HG03139 (cell line): ENCODE measurements around the gene PSTPIP1.

Experiments
- ATAC-seq: cut with Tn5 transposase; IDR thresholded peaks from one replicate; pipeline ENCODE4 v1.9.1; 2021; ENCODE audit not compliant: unreplicated experiment

PSTPIP1 gene

DNA sequence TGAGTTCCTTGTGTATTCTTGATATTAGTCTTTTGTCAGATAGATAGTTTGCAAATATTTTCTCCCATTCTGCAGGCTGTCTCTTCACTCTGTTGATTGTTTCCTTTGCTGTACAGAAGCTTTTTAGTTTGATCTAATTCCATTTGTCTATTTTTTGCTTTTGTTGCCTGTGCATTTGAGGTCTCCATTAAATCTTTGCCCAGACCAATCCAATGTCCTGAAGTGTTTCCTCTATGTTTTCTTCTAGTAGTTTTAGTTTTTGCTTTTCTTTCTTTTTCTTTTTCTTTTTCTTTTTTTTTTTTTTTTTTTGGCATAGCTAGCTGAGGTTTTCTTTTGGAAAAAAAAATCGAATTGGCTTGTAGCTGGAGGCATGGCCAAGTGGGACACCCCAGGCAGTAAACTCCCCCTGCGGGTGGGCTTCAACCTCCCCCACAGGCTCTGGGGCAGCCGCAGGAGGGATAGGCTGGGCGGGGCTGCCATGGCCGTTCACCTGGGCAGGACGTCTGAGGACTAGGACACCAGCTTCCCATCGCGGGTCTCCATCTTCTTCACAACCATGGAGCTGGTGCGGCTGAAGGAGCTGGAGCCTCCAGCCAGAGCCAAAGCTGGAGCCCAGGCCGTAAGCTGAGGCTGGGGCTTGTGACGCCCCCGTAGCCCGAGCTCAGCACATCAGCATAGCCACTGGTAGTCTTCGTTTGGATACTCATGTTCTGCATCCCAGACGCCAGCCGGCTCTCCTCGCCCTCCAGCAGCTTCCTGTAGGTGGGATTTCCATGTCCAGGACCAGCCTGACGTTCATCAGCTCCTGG is 16.2 kb upstream of the PSTPIP1 start:
- no peak for ATAC-seq

DNA sequence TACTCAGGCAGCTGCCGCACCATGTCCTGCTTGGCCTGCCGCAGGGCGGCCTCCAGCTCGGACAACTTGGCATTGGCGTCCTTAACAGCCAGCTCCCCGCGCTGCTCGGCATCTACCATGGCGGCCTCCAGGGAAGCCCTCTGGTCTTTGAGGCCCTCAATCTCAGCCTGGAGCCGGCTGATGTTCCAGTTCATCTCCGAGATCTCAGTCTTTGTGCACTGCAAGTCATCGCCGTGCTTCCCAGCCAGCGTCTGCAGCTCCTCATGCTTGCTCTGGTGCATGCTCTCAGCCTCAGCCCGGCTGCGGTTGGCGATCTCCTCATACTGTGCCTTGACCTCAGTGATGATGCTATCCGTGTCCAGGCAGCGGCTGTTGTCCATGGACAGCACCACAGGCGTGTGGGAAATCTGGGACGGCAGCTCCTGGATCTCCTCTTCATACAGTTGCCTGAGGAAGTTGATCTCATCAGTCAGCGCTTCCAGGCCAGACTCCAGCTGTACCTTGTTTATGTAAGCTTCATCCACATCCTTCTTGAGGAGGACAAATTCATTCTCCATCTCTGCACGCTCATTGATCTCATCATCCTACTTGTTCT is 15.5 kb upstream of the PSTPIP1 start:
- ATAC-seq, result no peak

DNA sequence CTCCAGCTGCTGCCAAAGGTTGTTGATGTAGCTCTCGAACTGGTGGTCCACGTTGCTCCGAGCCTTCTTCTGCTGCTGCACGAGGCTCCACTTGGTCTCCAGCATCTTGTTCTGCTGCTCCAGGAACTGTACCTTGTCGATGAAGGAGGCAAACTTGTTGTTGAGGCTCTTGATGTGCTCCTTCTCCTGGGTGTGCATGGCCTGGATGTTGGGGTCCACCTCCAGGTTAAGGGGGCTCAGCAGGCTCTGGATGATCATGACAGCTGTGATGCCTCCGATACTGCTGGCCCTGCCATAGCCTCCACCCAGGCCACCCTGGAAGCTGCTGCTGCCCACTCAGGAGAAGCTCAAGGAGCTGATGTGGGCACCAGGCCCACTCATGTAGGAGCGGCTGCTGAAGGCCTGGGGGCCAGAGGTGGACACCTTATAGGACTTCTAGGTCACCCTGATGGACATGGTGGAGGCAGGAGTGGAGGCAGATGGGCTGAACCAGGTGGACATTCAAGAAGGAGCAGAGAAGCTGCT is 14.9 kb upstream of the PSTPIP1 start:
- no peak for ATAC-seq

DNA sequence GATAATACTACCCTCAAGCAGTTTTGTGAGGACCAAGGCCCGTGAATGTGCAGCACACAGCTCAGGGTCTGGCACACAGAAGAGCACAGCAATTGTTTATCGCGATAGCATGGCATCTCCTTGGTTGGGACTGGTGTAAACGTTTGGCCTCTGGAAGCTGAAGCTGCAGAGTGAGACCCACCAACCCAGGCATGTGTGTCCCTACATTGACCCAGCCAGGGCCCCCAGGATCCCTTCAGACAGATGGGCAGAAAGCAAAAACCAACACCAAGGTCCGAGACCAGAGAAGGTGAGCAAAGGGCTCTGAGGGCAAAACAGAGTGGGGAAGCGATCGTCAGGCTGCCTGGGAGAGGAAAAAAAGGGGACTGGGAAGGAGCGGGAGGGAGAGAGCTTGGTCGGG is 12.6 kb upstream of the PSTPIP1 start:
- ATAC-seq, result no peak

DNA sequence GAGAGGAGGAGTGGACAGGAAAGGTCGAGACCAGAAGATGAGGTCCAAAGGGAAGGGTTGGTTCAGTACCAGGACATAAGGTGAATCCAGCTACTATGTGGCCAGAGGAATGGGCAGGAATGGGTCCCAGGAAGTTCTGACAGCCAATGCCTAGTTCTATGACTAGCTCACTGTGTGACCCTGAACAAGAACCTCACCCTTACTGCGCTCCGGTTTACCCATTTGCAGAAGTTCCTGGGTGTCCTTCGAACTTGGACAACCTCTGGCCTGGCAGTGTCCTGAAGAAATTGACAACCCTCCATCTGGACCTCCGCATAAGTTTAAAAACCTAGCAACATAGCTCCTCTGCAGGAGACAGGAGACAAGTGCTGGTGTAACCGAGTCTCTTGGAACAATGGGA is 12.2 kb upstream of the PSTPIP1 start:
- no peak for ATAC-seq

DNA sequence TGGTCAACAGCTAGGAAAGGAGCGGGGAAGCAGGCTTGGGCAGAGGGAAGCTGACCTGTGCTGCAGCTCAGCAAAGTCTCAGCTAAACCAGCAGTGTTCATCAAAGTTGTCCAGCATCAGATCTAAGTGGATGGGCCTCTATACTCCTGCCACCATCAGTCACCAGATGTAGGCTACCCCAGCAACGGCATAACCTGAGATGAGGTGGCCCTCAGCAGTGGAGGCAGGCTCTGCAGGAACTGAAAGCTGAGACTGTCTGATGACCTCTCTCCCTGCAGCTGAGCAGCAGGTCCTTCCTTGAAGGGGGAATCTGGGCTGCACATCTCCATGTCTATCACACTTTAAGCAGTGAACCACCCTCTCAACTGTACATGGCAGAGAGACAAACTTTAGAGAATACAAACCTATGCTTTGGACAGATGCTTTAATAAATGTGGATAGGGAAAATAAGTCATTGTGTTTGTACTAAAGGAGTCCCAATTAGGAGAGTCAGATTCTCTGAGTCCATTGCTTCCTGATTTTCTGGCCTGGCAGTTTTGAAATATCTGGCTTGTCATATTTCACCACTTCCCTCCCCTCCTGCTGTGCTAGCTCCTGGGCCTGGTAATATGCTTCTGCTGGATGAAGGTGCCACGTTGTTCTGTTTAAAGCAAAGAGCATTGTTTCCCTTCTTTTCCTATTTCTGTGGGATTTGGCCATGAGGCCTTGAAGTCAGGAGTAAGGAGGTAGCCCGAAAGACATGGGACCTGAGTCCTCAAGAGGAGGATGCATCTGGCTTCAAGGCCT is 11.1 kb upstream of the PSTPIP1 start:
- no peak for ATAC-seq

DNA sequence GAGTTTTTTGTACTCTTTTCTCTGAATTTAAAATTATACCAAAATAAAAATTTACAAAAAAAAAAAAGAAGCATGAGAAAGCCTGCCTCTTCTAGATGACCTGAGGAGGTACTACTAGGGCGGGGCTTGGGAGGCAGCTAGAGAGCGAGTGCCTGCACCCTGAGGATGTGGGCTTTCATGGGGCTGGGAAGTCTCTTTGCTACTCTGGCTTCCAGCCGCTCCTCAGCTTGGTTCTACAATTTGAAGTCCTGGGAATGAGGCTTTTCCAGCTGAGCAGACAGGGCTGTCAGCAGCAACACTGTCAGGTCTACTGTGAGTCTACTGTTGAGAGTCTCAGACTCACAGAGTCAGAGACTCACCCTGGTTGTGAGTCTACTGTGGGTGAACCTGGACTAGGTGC is 8.2 kb upstream of the PSTPIP1 start:
- ATAC-seq, result no peak

DNA sequence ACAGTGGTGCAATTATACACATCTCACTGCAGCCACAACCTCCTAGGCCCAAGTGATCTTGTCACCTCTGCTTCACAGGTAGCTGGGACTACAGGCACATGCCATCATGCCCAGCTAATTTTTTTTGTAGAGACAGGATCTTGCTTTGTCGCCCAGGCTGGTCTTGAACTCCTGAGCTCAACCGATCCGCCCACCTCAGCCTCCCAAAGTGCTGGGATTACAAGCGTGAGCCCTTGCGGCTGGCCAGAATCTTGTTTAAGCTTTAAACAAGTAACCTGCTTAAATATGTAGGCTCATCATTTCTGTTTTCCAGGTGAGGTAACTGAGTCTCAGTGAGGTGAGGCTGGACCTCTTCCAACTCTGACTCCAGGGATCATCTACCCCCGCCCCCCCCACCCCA is 7.7 kb upstream of the PSTPIP1 start:
- no peak for ATAC-seq

DNA sequence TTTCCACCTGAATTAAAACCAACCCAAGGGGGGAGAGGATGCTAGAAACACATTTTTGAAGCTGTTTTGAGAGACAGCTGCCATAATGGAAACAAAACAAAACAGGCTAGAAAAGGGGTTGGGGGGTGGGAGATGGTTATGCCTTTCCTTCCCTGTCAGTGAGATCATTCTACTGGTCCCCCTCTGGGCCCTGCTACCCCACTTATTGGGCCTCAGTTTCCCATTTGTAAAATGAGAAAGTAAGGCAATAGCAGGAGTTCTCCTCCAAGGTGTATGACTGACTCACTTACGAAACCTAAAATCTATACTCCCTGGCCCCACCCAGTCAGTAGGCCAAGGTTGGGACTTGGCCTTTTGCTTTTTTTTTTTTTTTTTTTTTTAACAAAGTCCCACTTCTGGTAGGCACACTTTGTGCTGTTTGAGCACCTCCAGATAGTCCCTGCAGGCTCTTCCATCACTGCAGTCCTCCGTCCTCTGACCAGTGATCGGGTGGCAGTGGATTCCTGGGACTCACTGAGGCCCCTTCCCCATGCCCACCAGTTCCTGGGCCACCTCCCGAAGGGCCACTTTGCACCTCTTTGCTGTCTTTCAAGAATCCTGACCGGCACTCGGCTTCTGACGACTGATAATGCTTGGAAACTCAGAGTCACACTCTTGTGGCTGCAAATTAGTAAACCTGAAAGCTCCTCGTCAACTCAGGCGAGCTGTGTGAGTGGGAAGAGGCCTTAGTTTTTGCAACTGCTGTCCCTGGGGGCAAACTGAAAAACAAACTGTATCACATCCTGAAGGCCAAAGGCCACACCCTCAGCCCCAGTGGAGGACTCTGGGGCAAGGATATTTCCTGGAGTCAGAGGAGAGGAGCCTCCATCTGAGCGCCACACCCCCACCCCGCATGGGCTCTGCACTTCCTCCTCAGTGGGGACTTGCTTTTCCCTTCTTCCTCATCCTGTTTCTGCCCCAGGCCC is 6.7 kb upstream of the PSTPIP1 start:
- ATAC-seq, result no peak

DNA sequence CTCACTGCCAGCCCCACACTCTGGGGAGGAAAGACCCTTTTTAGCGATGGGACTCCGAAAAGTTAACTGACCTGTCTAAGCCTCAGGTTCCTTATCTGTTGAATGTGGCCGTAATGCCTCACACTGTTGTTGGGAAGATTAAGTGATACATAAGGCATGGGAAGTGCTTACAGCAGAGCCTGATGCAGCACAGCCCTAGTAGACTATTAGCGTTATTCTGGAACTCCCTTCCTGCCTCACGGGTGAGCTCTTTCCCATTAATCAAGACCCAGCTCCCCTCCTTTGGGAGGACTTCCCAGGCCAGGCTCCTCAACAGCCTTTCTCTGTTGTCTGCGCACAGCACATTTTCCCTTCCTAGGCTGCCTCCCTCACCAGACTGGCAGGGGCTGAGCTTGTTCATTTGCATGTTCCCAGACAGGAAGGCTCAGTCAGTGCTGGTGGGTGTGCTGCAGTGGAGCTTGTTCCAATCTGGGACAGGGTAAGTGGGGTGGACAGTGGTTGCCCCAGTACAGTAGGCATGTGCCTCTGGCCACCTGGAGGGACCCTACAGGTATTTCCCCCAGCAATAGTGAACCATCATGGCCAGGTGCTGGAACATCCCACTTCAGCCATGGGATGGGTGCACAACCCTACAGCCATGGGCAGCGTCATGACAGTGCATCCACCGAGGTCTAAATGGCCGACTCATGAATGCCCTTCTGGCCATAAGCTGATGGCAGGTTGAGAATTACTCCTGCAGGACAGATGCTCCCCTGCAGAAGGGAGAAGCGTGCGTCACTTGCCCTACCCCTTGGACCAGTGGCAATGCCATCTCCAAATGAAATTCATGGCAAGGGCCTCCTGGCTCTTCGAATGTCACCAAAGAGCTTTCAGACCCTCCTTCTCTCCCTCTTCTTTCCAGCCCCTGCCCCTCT is 5.8 kb upstream of the PSTPIP1 start:
- no peak for ATAC-seq

DNA sequence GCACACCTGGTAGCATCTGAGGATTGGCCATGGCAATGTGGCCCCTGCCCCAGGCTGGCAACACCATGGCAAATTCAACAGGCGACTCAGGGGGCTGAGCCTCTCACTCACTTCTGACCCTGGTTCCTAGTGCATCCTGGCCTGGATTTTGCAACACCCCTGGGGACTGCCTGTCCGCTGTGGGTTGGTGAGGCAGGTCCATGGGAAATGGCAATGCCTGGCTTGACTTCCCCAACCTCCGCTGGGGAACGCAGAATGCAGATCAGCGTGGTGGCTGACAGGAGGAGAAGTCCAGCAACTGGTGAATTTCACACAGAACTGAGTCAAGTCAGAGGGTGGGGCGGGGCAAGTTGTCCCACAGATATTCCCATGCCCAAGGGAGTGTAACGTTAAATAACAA is 3.9 kb upstream of the PSTPIP1 start:
- no peak for ATAC-seq

DNA sequence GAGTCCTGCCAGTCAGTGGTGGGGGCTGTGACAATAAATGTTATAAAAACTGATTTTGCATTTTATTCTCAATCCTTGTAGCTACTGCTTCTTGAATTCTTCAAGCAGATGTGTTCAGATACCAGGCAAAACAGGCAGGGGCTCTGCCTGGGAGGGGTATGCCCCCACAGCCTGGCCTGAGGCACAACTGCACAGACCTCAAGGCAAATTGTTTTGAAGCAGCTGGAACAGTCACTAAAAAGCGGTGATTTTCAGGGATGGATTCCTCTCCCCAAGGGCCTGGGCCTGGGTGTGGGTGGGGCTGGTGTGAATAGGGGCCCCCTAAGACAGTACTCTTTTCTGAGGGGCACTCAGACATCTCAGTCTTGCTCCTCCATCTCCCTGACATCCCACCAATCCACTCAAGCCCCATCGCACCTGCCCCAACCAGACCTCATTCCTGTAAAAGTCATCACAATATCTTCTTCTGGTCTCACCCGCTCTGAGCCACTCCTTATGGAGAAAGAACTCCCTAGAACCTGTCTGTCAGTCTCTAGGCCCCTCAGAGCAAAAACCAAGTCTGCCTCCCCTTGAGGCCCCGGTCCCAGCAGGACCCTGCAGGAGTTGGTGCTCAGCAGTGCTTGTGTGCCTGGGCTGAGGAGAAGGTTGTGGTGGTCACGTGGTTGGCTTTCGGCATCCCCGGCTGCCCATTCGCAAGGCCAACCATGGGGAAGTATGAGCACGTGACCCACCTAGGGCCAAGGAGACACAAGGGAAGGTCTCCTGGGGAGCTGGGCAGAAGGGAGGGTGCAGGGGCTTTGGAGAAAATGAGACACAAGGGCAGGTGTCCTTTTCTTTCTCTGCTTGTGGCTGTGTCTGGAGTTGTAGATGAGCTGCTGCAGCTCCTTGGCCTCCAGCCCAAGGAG is 2.9 kb upstream of the PSTPIP1 start:
- no peak for ATAC-seq

DNA sequence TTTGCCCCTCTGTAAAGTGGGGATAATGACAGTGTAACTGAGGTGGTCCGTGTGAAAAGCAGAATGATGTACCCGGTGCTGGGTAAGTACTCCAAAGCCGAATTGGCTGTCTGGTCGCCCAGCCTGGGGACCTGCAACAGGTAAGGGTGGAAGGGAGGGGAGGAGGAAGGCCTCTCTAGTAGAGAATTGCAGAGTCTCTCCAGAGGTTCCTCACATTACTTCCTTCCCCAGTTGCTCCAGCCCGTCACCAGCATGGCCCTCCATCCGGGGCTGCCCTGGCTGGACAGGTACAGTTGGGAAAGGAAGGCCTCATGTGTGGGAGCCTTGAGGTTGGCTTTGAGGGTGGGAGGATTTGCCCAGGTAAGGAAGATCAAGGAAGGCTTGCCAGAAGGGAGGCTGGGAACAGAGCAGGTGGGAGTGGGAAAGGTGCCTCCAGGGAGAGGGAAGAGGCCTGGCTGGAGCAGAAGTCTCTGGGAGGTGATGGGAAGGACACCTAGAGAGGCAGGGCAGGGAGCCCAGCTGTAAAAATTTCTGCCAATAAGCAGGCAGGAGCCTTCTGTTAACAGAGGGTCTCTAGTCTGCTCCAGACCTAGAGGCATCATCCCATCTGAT is 1.7 kb upstream of the PSTPIP1 start:
- no peak for ATAC-seq

DNA sequence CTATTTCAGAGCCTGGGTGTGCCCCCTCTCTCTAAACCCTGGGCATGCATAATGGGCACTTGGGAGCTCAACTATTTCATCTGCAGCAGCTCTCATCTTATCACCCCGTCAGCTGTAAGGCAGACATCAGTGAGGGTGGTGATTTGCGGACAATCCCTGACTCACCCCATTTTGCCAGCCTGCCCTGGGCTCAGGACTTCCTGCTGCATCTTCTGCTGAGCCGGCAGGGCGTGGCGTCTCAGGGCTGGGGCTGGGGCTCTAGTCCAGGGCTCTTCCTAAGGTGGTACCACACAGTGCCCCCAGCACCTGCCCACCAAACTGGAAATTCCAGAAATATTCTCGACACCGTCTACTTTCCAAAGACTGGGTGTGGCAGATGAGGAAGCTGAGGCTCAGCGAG is 925 bp upstream of the PSTPIP1 start:
- ATAC-seq, result no peak

DNA sequence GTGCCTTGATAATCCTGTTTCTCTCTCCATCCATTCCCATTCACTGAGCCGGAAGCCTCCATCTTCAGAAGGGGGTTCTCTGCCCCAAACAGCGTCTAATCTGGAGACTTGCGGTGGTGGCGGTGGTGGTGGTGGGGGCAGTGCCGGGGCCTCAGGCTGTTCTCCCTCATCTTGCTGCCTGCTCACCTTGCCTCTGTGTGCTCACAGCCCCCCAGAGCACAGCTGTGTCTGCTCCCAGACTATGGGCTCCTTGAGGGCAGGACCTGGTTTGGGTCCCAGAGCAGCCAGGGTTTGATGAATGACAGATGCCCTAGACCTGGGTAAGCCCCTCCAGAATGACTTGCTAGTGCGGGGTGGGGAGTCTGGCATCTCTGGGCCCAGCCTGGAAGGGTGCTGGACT is 430 bp upstream of the PSTPIP1 start:
- ATAC-seq, result no peak

DNA sequence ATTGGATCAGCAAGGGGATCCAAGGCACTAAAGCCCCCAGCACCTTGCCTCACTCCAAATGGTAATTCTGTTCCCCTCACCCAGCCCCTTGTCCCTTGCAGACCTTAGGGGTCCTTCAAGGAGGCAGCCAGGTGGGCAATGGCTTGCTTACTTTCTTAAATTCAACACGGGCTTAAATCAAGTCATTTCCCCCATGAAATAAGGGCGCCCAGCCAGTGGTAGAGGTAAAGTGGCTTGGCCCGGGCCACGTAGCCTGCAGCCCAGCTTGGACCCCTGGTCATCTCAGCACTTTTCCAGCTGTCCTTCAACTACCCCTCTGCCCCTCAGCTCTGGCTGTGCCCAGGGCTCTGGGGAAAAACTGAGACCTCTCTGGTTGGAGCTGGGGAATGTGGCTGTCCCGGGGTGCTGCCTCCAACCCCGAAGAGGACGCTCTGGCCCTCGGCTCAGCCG is 1.2 kb downstream of the PSTPIP1 start:
- no peak for ATAC-seq

DNA sequence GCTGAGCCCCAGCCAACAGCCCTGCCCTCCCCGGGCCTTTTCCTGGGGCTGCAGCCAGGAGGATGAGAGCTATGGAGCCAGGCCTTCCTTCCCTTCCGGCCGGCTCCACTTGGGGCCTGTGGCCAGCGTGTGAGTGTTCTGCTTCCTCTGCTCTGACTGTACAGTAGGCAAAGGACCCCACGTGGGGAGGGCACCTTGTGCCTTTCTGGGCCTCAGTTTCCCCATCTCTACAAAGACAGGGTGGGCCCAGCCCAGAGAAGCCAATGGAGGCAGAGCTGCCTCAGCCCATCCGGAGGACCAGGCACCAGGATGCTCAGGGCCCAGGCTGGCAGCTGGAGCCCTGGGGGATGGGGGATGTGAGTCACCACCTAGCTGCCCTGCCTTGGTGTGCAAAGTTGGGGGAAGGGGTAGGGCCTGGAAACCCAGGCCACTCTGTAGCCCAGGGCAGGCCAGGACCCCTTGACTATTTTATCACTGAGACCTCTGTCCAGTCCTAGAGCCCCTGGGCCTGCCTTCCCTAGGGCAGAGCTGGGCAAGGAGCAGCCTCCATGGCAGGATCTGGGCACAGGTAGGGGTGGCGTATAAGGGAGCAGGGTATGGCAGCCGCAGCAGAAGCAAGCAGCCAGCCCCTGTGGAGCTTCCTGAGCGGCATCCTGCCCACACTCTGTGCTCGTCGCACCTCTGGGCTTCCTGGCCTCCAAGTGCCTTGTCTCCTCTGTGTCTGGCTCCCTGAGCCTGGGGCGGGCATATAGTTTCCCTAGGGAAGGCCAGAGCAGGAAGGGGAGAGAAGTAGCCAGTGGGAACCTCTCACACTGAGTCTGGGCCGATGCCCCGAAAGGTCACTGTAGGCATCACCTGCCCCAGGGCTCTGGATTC is 1.8 kb downstream of the PSTPIP1 start:
- ATAC-seq, result no peak
